PC-3 (cell line): ENCODE results near the gene ACP6.

Source experiments
- CTCF ChIP-seq: fragments of 300-600 bp; sonication (generic); conservative IDR thresholded peaks from 2 replicates; pipeline ENCODE4 v1.5.1; 2017; ENCODE audit warnings: antibody characterized with exemption, low read depth, mild to moderate bottlenecking, low read length
- EZH2 ChIP-seq: fragments of 300-600 bp; sonication (generic); IDR thresholded peaks from one replicate; pipeline ENCODE4 v1.6.1; 2017; ENCODE audit warnings: antibody characterized with exemption, mild to moderate bottlenecking, low read length; ENCODE audit not compliant: unreplicated experiment

- TF ChIP-seq CTCF (no peak), EZH2 (no peak)
These were observed 18.9 kb downstream of the ACP6 start for GRCh38 chr1:147651466-147651865.
